Body of pancreas (tissue), 4 donors: ENCODE results near the gene DAW1.

Experiments
- CTCF ChIP-seq, 7 experiments: fragments of 450-650 bp in 4 of 7; fragments of 200-600 bp in 3 of 7; sonication (generic) in 3 of 7; IDR thresholded peaks; one replicate each; pipeline ENCODE4 v1.5.1; 2016 to 2019; ENCODE audit warnings: antibody characterized with exemption in 7 of 7
- POLR2A ChIP-seq, 3 donors: fragments of 450-650 bp; IDR thresholded peaks; one replicate each; pipeline ENCODE4 v1.6.1; 2016; ENCODE audit warnings: antibody characterized with exemption in 3 of 3, mild to moderate bottlenecking in 2 of 3

- TF ChIP-seq CTCF (IDR thresholded peaks at IDR 0.05) (peak in 6 of 7 experiments; percentile 23 to 53 (median 41)), POLR2A (IDR thresholded peaks at IDR 0.05) (no peak)
Observed at GRCh38 chr2:227939271-227940027, 68.0 kb downstream of the DAW1 start.
